ENCODE results near the gene RCVRN.

The RCVRN gene

DNA sequence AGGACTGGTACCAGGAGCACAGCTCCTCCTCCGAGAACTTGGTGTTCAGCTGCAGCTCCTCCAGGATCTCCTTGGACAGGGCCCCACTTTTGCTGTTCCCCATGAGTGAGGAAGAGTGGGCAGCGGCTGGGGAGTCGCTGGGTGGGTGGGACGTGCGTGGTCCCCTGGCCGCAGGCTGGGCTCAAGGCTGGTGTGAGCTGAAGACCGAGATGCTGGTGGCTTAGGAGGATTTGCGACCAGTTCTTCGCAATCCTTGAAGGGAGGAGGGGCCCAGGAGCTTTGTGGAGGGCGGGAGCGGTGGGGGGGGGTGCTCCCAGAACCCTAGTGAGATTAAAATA, at the start of gene RCVRN:
RCVRN (minus strand) TSS at position 194 of the 338 bp plus-strand sequence; CDS start at position 103, 91 bp downstream.
- Histone ChIP-seq H3K4me3 (ENCODE audit: low read length) (no peak within 1 kb of the TSS), H2AFZ (ENCODE audit: low read depth, low read length) (no peak within 1 kb of the TSS), H3K36me3 (ENCODE audit: insufficient read depth, low read length) (no peaks in the 10 kb centered on the region), H3K4me1 (ENCODE audit: insufficient read depth, low read length) (no peaks in the 10 kb centered on the region), H3K27me3 (ENCODE audit: insufficient read depth, low read length) (no peaks in the 10 kb centered on the region), H3K9me3 (ENCODE audit: low read length) (no peaks in the 10 kb centered on the region)

DNA sequence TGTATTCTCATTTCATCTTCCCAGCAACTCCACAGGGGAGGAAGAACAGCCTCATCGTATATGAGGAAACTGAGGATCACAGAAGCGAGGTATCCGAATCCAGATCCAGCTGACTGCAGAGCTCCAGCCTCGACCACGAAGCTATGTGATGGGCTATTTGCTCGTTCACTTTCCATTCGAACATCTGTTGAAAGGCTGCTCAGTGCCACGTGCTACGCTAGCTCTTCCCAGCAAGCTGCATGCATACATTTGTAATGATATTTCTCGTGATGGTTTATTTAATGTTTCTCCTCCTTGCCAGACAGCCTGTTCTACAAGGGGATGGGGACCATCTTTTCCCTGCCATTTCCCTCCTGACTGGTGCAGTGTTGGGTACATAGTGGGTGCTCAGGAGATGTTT, 48.4 kb upstream of the RCVRN start:
- H3K27me3 ChIP-seq (ENCODE audit: insufficient read depth, low read length): peaks cover 4% of the 10 kb centered on the region
- no peaks in the 10 kb centered on the region for H3K4me1 ChIP-seq (ENCODE audit: insufficient read depth, low read length)
- H2AFZ ChIP-seq (ENCODE audit: low read depth, low read length): no peak overlapping the region
- no peaks in the 10 kb centered on the region for H3K36me3 ChIP-seq (ENCODE audit: insufficient read depth, low read length)
- H3K9me3 ChIP-seq (ENCODE audit: low read length): no peaks in the 10 kb centered on the region
- no peak overlapping the region for H3K4me3 ChIP-seq (ENCODE audit: low read length)

DNA sequence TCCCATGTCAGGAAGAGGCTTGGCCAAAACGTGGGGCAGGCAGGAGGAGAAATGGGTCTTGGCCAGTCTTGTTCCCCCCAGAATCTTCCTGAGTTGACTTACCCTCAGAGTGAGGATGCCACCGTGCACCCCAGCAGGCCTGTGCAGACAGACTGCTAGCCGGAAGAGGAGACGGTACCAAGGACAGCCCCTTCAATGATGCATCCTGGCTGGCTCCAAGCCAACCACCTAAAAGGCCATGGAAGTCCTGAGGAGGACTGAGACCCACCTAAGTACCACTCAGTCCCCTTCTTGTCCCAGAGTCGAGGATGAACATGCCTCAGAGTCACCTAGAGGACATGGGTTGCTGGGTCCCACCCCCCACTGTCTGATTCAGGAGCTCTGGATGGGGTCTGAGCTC, 46.7 kb upstream of the RCVRN start:
- Histone ChIP-seq H3K4me1 (ENCODE audit: insufficient read depth, low read length) (no peaks in the 10 kb centered on the region), H3K9me3 (ENCODE audit: low read length) (no peaks in the 10 kb centered on the region), H3K27me3 (ENCODE audit: insufficient read depth, low read length) (peaks cover 3% of the 10 kb centered on the region), H2AFZ (ENCODE audit: low read depth, low read length) (no peak overlapping the region), H3K36me3 (ENCODE audit: insufficient read depth, low read length) (no peaks in the 10 kb centered on the region), H3K4me3 (ENCODE audit: low read length) (no peak overlapping the region)

DNA sequence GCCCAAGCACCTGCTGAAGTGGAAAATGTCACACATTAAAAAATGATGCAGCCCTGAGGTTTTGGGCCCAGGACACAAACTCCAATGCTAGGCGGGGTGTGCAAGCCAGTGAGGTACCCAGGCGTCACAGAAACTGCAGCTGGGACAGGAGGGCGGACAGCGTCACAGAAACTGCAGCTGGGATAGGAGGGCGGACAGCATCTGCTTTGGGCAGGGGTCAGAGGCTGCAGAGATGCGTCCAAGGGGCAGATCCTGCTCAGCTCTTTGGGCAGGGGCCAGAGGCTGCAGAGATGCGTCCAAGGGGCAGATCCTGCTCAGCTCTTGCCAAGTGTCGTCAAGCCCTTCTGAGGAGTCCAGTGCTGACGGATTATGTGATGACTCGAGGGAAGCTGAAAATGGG, 43.9 kb upstream of the RCVRN start:
- H3K36me3 ChIP-seq (ENCODE audit: insufficient read depth, low read length): no peaks in the 10 kb centered on the region
- H3K9me3 ChIP-seq (ENCODE audit: low read length): no peaks in the 10 kb centered on the region
- peaks cover 4% of the 10 kb centered on the region for H3K27me3 ChIP-seq (ENCODE audit: insufficient read depth, low read length)
- no peaks in the 10 kb centered on the region for H3K4me1 ChIP-seq (ENCODE audit: insufficient read depth, low read length)
- H3K4me3 ChIP-seq (ENCODE audit: low read length): no peak overlapping the region
- no peak overlapping the region for H2AFZ ChIP-seq (ENCODE audit: low read depth, low read length)

DNA sequence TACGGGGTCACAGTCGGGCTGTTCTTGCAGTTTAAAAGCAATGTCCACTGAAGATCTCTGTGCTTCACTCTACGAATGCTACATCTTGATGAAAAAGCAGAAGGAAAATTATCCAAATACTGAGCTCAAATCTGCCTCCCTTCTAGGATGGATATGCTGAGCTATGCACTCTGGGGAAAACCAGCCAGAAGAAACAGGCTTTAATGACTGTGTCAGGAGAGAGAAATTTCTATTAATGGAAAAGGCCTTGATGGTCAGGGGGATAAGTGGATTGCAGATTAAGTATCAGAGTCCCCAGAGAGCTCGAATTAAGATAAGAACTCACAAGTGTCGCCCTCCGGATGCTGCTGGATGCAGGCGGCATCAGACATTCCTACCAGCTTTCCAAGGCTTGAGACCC, 39.6 kb upstream of the RCVRN start:
- H3K9me3 ChIP-seq (ENCODE audit: low read length): no peaks in the 10 kb centered on the region
- H2AFZ ChIP-seq (ENCODE audit: low read depth, low read length): no peak overlapping the region
- H3K27me3 ChIP-seq (ENCODE audit: insufficient read depth, low read length): peaks cover 4% of the 10 kb centered on the region
- no peak overlapping the region for H3K4me3 ChIP-seq (ENCODE audit: low read length)
- no peaks in the 10 kb centered on the region for H3K4me1 ChIP-seq (ENCODE audit: insufficient read depth, low read length)
- no peaks in the 10 kb centered on the region for H3K36me3 ChIP-seq (ENCODE audit: insufficient read depth, low read length)

DNA sequence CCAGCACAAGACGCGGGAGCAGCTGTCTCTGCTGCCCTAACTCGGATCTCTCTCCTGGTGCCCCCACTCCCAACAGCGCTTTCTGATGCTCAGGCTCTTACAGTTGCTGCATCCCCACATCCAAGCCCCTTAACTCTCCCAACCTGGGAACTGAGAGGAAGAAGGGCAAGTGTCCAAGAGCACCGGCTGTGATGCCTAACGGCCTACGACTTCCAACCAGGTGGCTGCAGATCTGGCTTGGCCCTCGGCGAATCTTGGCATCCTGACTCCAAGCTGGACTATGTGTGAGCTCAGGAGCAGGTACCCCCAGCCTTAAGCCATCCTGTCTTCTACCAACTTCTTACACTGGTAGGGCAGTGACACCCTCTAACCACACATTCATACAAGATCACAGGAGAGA, 38.3 kb upstream of the RCVRN start:
- H3K4me1 ChIP-seq (ENCODE audit: insufficient read depth, low read length): no peaks in the 10 kb centered on the region
- no peaks in the 10 kb centered on the region for H3K36me3 ChIP-seq (ENCODE audit: insufficient read depth, low read length)

DNA sequence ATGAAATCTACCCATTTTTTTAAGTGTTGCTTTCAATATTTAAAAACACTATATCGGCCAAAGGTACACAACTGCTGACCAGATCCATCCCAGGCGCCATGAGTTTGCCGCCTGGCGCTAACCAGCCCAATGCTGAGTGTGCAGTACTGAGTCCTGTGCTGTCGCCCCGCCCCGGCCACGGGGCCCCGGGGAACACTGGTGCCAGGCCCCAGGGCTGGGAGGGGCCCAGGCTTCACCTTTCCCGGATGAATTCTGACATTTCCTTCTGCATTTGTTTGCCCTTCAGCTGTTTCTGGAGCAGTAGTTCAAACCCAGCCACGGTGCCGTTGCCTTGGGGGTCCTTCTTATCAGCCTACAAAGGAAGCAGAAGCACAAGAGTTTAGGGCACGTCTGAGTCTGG, 37.8 kb upstream of the RCVRN start:
- Histone ChIP-seq H3K4me1 (ENCODE audit: insufficient read depth, low read length) (no peaks in the 10 kb centered on the region), H3K9me3 (ENCODE audit: low read length) (no peaks in the 10 kb centered on the region), H3K4me3 (ENCODE audit: low read length) (no peak overlapping the region), H2AFZ (ENCODE audit: low read depth, low read length) (no peak overlapping the region), H3K36me3 (ENCODE audit: insufficient read depth, low read length) (no peaks in the 10 kb centered on the region), H3K27me3 (ENCODE audit: insufficient read depth, low read length) (peaks cover 4% of the 10 kb centered on the region)

More for the DNA sequence above, 38.3 kb upstream of the RCVRN start:
- H3K27me3 ChIP-seq (ENCODE audit: insufficient read depth, low read length): peaks cover 4% of the 10 kb centered on the region
- no peak overlapping the region for H3K4me3 ChIP-seq (ENCODE audit: low read length)
- H3K9me3 ChIP-seq (ENCODE audit: low read length): no peaks in the 10 kb centered on the region
- no peak overlapping the region for H2AFZ ChIP-seq (ENCODE audit: low read depth, low read length)

DNA sequence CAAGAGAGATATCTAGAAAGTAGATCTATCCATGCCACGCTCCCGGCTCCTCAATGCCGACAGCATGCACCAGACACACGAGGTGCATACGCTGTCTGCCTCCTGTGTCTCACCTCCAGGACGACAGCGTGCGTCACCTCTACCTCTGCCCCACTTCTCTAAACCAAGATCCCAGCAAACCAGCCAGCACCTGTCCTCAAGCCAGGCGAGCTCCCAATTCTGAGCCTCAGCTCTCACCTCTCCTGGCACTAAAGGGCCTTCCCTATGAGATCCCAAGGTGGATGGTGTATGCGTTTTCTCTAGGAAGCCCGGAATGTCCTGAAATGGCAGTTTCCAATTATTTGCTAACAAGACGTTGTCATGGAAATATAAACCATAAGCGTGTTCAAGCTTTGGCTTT, 36.2 kb upstream of the RCVRN start:
- Histone ChIP-seq H3K4me1 (ENCODE audit: insufficient read depth, low read length) (no peaks in the 10 kb centered on the region), H3K36me3 (ENCODE audit: insufficient read depth, low read length) (no peaks in the 10 kb centered on the region), H3K27me3 (ENCODE audit: insufficient read depth, low read length) (peaks cover 4% of the 10 kb centered on the region), H3K9me3 (ENCODE audit: low read length) (no peaks in the 10 kb centered on the region), H3K4me3 (ENCODE audit: low read length) (no peak overlapping the region), H2AFZ (ENCODE audit: low read depth, low read length) (no peak overlapping the region)

DNA sequence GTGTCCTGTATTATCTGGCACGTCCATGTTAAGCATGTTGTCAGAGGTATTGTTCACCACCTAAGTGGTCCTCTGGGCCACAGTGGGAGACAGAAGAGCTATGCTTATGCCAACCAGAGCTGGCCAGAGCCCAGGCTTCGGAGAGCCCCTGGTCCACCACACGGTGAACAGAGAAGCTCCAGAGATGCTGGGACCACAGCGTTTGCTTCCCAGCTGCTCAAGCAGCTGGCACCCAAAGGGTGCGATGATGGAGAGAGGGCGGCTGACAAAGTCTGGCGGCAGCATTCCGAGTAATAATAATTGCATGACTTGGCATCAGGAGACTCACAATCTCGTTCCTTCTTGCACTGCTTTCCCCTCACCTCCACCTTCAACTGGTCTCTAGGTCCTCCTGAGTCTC, 35.8 kb upstream of the RCVRN start:
- Histone ChIP-seq H2AFZ (ENCODE audit: low read depth, low read length) (no peak overlapping the region), H3K4me1 (ENCODE audit: insufficient read depth, low read length) (no peaks in the 10 kb centered on the region), H3K9me3 (ENCODE audit: low read length) (no peaks in the 10 kb centered on the region), H3K36me3 (ENCODE audit: insufficient read depth, low read length) (no peaks in the 10 kb centered on the region), H3K27me3 (ENCODE audit: insufficient read depth, low read length) (peaks cover 4% of the 10 kb centered on the region), H3K4me3 (ENCODE audit: low read length) (no peak overlapping the region)

DNA sequence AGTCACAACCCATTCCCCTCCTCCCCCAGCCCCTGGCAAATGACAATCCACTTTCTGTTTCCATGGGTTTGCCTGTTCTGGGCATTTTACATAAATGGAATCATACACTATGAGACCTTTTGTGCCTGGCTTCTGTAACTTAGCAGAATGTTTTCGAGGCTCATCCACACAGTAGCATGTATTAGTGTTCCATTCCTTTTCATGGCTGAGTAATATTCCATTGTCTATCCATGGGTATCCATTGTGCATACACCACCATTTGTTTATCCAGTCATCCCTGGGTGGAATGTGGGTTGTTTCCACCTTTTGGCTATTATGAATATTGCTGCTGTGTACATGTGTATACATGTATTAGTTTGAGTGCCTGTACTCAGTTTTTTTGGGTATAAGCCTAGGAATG, 33.7 kb upstream of the RCVRN start:
- H3K4me3 ChIP-seq (ENCODE audit: low read length): no peak overlapping the region
- H3K4me1 ChIP-seq (ENCODE audit: insufficient read depth, low read length): no peaks in the 10 kb centered on the region
- no peaks in the 10 kb centered on the region for H3K36me3 ChIP-seq (ENCODE audit: insufficient read depth, low read length)
- H2AFZ ChIP-seq (ENCODE audit: low read depth, low read length): no peak overlapping the region
- H3K9me3 ChIP-seq (ENCODE audit: low read length): no peaks in the 10 kb centered on the region
- no peaks in the 10 kb centered on the region for H3K27me3 ChIP-seq (ENCODE audit: insufficient read depth, low read length)

DNA sequence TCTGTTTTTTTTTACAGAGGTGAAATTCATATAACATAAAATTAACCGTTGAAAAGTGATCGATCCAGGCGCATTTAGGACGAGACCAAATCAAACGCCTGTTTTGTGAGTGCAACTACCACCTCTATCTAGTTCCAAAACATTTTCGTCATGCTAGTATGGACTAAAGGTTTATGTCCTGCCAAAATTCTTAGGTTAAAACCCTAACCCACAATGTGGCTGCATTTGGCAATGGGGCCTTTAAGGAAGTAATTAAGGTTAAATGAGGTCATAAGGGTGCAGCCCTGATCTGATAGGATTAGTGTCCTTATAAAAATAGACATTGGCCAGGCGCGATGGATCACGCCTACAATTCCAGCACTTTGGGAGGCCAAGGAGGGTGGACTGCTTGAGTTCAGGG, 32.8 kb upstream of the RCVRN start:
- no peaks in the 10 kb centered on the region for H3K27me3 ChIP-seq (ENCODE audit: insufficient read depth, low read length)
- H3K4me1 ChIP-seq (ENCODE audit: insufficient read depth, low read length): no peaks in the 10 kb centered on the region
- H3K36me3 ChIP-seq (ENCODE audit: insufficient read depth, low read length): no peaks in the 10 kb centered on the region
- no peak overlapping the region for H3K4me3 ChIP-seq (ENCODE audit: low read length)
- no peaks in the 10 kb centered on the region for H3K9me3 ChIP-seq (ENCODE audit: low read length)
- H2AFZ ChIP-seq (ENCODE audit: low read depth, low read length): no peak overlapping the region

DNA sequence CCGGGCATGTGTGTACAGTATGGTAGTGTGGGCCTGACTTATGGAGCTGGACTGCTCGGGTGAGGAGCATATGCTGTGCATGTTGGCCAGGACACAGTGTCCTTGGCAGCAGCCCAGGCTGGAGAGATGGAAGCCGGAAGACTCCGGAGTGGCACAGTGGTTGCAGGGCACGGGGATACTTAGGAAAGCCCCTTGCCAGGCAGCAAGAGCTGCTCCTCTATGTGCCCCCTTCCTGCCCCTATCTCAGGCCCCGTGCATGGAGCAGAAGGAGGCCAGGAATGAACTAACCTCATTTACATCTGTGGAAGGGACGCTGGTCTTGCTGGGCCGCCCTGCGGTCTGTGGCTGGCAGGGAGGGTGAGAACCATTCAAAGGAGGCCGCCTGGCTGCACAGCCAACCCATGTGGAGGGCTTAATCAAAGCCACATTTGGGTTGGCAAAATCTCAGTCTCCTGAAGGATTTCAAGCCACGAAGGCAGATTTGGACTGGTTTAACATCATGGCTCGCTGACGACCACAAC, 32.2 kb upstream of the RCVRN start:
- Histone ChIP-seq H3K36me3 (ENCODE audit: insufficient read depth, low read length) (no peaks in the 10 kb centered on the region), H3K4me1 (ENCODE audit: insufficient read depth, low read length) (no peaks in the 10 kb centered on the region), H3K4me3 (ENCODE audit: low read length) (no peak overlapping the region), H3K27me3 (ENCODE audit: insufficient read depth, low read length) (no peaks in the 10 kb centered on the region), H3K9me3 (ENCODE audit: low read length) (no peaks in the 10 kb centered on the region), H2AFZ (ENCODE audit: low read depth, low read length) (no peak overlapping the region)

DNA sequence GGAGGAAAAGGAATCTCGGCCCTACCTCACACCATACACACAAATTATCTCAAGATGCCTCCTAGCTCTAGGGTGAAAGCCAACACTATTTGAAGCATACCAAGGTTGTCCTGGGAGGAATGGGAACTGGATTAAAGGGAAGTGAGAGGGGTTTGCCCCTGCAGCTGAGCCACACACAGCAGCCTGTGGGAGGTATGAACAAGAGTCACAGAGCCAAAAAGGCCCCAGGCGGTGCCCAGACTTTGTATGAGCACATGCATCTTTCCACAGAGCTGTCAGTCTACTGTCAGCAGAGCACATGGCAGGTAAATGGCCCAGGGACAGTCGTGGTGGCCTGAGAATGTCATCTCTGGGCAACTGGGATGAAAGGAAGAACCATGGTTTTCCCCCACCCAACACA, 31.0 kb upstream of the RCVRN start:
- H3K4me3 ChIP-seq (ENCODE audit: low read length): no peak overlapping the region
- no peaks in the 10 kb centered on the region for H3K27me3 ChIP-seq (ENCODE audit: insufficient read depth, low read length)
- no peaks in the 10 kb centered on the region for H3K36me3 ChIP-seq (ENCODE audit: insufficient read depth, low read length)
- H2AFZ ChIP-seq (ENCODE audit: low read depth, low read length): no peak overlapping the region
- no peaks in the 10 kb centered on the region for H3K4me1 ChIP-seq (ENCODE audit: insufficient read depth, low read length)
- H3K9me3 ChIP-seq (ENCODE audit: low read length): no peaks in the 10 kb centered on the region

DNA sequence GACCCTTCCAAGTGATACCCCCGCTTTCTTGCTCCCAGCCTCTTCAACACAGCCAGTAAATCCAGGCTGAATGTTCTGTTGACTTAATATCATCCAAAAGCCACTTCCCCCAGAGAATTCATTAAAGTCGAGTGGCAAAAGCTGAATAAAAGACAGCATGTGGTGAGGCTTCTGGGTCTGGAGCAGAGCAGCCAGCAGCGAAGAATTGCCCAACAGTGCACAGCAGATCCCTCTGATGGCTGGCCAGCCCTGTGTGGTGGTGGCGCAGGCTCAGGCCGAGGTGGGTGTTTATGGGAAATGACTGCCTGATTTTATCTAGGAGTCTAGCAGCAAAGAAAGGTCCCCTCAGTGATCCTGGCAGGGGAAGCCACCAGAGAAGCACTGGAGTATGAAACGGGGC, 30.3 kb upstream of the RCVRN start:
- Histone ChIP-seq H3K27me3 (ENCODE audit: insufficient read depth, low read length) (no peaks in the 10 kb centered on the region), H3K36me3 (ENCODE audit: insufficient read depth, low read length) (no peaks in the 10 kb centered on the region), H2AFZ (ENCODE audit: low read depth, low read length) (no peak overlapping the region), H3K9me3 (ENCODE audit: low read length) (no peaks in the 10 kb centered on the region), H3K4me1 (ENCODE audit: insufficient read depth, low read length) (no peaks in the 10 kb centered on the region), H3K4me3 (ENCODE audit: low read length) (no peak overlapping the region)

Measured in neuron (in vitro differentiated cells).